IPS-18c (cell line): ENCODE measurements around the gene BLOC1S3.

Experiments
- H3K4me3 ChIP-seq: 2 replicates; pipeline ENCODE4 v1.7.0; 2013; ENCODE audit warnings: low read depth, mild to moderate bottlenecking, low read length, moderate library complexity; ENCODE audit not compliant: insufficient read depth
- H3K9me3 ChIP-seq: one replicate; pipeline ENCODE4 v1.6.1; 2013; ENCODE audit warnings: mild to moderate bottlenecking, low read length, moderate library complexity; ENCODE audit not compliant: control insufficient read depth, insufficient read depth

The BLOC1S3 gene

DNA sequence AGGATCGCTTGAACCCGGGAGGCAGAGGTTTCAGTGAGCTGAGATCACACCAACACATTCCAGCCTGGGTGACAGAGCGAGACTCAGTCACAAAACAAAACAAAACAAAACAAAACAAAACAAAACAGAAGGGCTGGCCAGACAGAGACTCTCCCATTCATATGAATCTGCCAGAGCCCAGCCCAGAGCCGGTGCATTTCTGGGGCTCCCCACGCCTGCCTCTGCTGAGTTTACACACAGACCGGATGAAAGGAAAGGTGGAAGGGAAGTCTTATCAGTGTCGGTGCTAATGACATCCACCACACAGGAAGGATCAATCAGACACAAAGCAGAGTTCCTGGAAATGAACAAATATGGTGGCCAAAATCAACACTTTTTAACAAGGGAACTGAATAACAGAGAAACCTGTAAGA is 7.4 kb upstream of the BLOC1S3 start:
- no peak overlapping the region for H3K4me3 ChIP-seq
- H3K9me3 ChIP-seq: no peaks in the 10 kb centered on the region

DNA sequence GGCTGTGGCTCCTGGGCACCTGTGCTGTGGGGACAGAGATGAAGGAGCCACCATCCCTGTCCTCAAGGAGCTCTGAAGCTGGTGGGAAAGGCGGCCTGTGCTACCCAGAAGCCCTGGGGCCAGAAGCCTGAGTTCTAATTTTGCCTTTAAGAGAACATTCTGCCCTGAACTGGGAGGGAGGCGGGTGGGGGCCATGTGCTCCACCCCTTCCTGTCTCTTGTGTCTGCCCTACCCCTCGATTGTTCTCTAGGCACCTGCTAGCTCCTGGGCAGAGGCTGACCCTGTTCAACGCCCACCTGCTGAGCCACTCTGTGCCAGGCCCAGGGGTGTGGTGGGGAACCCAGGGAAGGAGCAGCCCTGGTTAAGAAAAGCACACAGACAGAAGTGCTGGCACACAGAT is 6.4 kb upstream of the BLOC1S3 start:
- no peak overlapping the region for H3K4me3 ChIP-seq
- peaks cover 2% of the 10 kb centered on the region for H3K9me3 ChIP-seq

DNA sequence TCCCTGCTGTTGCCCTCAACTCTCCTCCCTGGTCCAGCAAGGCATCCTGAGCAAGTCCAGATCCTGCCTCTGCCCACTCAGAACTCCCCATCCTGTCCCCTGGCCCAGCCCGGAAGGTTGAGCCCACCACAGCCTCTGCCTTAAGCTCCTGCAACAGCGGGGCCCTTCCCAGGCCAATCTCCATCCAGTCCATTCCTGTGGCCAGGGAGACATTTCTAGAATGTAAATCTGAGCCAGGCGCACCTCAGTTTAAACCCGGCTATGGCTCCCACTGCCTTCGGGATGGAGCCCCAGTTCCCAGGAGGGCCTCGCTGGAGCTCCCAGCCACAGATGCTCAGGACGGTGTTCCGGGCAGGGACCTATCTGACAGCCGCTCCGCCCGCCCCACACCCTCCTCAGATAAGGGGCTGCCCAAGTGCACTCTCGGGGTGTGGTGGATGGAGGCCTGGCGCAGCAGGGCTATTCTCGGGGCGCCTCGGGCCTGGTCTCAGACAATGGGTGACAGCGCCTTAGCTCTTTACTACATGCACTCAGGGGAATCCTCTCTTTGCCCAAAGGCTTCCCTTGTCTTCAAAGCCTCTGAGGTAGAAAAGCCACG is 5.9 kb upstream of the BLOC1S3 start:
- peaks cover 2% of the 10 kb centered on the region for H3K9me3 ChIP-seq
- H3K4me3 ChIP-seq: no peak overlapping the region

- no peak overlapping the region for H3K4me3 ChIP-seq
- H3K9me3 ChIP-seq: peaks cover 2% of the 10 kb centered on the region
These were observed 4.8 kb upstream of the BLOC1S3 start for GRCh38 chr19:45173816-45174215.

- no peak overlapping the region for H3K4me3 ChIP-seq
These were observed 2.9 kb upstream of the BLOC1S3 start for GRCh38 chr19:45175515-45176345.

DNA sequence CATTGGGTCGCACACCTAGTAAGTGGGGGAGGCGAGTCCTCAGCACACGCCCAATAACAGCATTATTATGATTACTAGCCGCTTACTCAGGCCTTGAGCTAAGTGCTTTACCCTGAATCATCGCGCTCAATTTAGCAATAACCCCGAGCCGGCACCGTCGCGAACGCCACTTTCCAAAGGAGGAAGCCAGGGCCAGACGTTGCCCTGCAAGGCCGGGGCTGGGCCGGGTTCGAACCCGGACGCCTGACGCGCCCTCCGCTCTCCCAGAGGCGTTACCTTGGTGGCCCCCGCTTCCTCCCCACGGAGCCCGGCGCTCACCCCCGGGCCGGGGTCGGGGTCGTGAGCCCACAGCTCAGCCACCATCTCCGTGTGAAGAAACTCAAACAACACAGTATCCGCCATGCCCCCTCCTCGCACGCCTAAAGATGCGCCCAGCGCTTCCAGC is 745 bp upstream of the BLOC1S3 start, which contains the start of gene TRAPPC6A:
Gene TRAPPC6A (minus strand): TSS at position 421 of the 445 bp plus-strand sequence. CDS start 19 bp downstream, at position 402.
- peaks cover 2% of the 10 kb centered on the region for H3K9me3 ChIP-seq
- peak within 1 kb of the TSS; percentile 96 for H3K4me3 ChIP-seq

More at GRCh38 chr19:45175515-45176345, 2.9 kb upstream of the BLOC1S3 start:
- peaks cover 2% of the 10 kb centered on the region for H3K9me3 ChIP-seq

- H3K9me3 ChIP-seq: peaks cover 2% of the 10 kb centered on the region
- H3K4me3 ChIP-seq: peak overlapping the region; percentile 73
These were observed 698 bp downstream of the BLOC1S3 start for GRCh38 chr19:45179072-45179891.

DNA sequence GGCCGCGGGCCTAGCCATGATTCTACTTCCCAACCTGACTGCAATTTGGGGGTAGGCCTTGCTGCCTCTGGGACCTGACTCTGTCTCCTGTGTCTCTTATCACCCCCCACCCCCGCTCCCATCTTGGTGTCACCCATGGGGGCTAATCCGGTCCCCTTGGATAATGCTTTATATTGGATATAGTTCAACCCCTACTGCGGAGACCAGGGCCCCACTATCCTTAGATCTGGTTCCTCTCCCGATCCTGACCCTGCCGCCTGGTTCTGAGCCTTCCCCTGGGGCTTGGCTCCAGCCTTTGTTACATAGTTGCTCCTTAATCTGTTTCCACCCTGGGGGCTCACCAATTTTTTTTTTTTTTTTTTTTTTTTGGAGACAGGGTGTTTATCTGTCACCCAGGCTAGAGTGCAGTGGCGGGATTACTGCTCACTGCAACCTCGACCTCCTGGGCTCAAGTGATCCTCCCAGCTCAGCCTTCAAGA is 1.3 kb downstream of the BLOC1S3 start:
- Histone ChIP-seq H3K9me3 (peaks cover 2% of the 10 kb centered on the region), H3K4me3 (peak overlapping the region; percentile 73)

DNA sequence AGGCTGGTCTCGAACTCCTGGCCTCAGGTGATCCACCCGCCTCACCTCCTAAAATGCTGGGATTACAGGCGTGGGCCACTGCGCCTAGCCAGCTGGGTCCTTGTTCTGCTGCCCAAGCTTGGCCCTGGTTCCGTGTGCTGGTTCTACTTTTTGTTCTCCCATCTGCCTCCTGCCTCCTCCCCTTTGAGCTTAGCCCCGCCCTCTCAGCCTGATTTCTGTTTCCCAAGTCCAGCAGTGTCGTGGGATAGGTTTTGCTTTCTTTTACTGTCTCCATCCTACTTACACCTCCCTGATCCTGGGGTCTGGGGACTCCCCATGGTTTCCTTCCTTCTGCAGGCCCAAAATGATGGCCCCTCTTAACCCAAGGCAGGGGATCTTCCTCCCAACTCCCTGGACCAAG is 2.4 kb downstream of the BLOC1S3 start:
- H3K9me3 ChIP-seq: peaks cover 2% of the 10 kb centered on the region
- no peak overlapping the region for H3K4me3 ChIP-seq

GRCh38 chr19:45182758-45183157 is 4.2 kb downstream of the BLOC1S3 start:
- H3K4me3 ChIP-seq: no peak overlapping the region
- no peaks in the 10 kb centered on the region for H3K9me3 ChIP-seq

- no peak overlapping the region for H3K4me3 ChIP-seq
These were observed 5.5 kb downstream of the BLOC1S3 start for GRCh38 chr19:45184115-45184514.

DNA sequence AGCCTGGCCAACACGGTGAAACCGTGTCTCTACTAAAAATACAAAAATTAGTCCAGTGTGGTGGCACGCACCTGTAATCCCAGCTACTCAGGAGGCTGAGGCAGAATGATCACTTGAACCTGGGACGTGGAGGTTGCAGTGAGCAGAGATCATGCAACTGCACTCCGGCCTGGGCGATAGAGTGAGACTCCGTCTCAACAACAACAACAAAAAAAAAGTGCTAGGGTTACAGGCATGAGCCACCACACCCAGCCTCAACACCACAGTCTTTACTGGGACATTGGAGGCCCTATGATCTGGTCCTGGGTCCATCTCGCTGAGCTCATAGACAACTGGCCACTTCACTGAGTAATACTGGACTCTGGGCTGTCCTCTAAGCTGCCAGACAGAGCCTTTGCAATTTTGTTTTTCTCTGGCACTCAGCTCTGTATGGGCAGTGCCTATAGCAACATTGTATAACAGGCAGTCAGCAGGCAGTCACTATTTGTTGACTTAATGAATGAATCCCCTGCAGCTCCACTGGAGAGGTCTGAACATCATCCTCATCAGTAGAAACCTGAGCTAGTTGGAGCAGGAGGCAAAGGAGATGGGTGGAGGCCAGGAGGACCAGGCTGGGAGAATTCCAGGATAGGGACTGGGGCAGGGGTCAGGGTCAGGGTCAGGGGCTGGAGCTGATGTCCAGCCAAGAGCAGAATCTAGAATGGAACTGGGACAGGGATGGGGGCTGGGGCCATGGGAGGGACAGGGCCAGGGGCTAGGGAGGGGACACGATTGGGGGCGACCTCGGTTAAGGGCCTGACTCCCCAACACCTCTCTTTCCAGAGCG is 8.1 kb downstream of the BLOC1S3 start:
- no peaks in the 10 kb centered on the region for H3K9me3 ChIP-seq
- no peak overlapping the region for H3K4me3 ChIP-seq

More at GRCh38 chr19:45184115-45184514, 5.5 kb downstream of the BLOC1S3 start:
- H3K9me3 ChIP-seq: no peaks in the 10 kb centered on the region

GRCh38 chr19:45187421-45188100 is 9.0 kb downstream of the BLOC1S3 start:
- H3K9me3 ChIP-seq: no peaks in the 10 kb centered on the region
- H3K4me3 ChIP-seq: no peak overlapping the region

GRCh38 chr19:45189971-45190370 is 11.4 kb downstream of the BLOC1S3 start:
- no peaks in the 10 kb centered on the region for H3K9me3 ChIP-seq
- H3K4me3 ChIP-seq: no peak overlapping the region

DNA sequence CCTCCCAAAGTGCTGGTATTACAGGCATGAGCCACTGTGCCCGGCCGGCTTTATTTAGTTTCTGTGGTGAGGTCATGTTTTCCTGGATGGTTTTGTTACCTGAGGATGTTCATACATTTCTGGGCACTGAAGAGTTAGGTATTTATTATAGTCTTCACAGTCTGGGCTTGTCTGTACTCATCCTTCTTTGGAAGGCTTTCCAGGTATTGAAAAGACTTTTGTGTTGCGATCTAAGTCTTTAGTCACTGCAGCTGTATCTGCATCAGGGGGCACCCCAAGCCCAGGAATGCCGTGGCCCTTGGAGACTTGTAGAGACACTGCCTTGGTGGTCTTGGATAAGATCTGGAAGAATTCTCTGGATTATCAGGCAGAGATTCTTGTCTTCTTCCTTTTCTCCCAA is 12.8 kb downstream of the BLOC1S3 start:
- no peaks in the 10 kb centered on the region for H3K9me3 ChIP-seq
- no peak overlapping the region for H3K4me3 ChIP-seq

- Histone ChIP-seq H3K9me3 (no peaks in the 10 kb centered on the region), H3K4me3 (no peak overlapping the region)
These were observed 17.2 kb downstream of the BLOC1S3 start for GRCh38 chr19:45195764-45196163.
